Activated CD4-positive, alpha-beta T cell treated with anti-CD3 and anti-CD28 coated beads, Interleukin-2, amount 10 ng/mL, durations not matched to agents 7 days and 5 days (primary cell): Measurements from ENCODE around the gene JAKMIP2. TPM values are rescaled to one million over a fixed set of nuclear protein-coding genes. Genes with fewer than 3 reads are reported as not detected.

Experiments
- CTCF ChIA-PET: fragments of 350-600 bp; sonication (Branson Sonifier 250); formaldehyde crosslinking; loops from one replicate; lab custom pipeline; 2021; ENCODE audit warnings: antibody characterized with exemption; lab: Charles Lee
- POLR2A ChIA-PET: fragments of 350-600 bp; sonication (Branson Sonifier 250); formaldehyde crosslinking; loops from one replicate; lab custom pipeline; 2021; ENCODE audit warnings: antibody characterized with exemption; lab: Charles Lee
- DNase-seq: peaks from one replicate; pipeline ENCODE4 v3.0.0-alpha.2; 2020
- H3K27ac Mint-ChIP-seq: one replicate; pipeline ENCODE4 v1.8.0; 2021; ENCODE audit warnings: mild to moderate bottlenecking, moderate library complexity, mixed read lengths
- H3K27me3 Mint-ChIP-seq: one replicate; pipeline ENCODE4 v1.8.0; 2021; ENCODE audit warnings: mixed read lengths
- H3K36me3 Mint-ChIP-seq: one replicate; pipeline ENCODE4 v1.8.0; 2021; ENCODE audit warnings: low read depth, mixed read lengths
- H3K4me1 Mint-ChIP-seq: one replicate; pipeline ENCODE4 v1.8.0; 2021; ENCODE audit warnings: mixed read lengths
- H3K4me3 Mint-ChIP-seq: one replicate; pipeline ENCODE4 v1.8.0; 2021; ENCODE audit warnings: mild to moderate bottlenecking, moderate library complexity, mixed read lengths
- H3K9me3 Mint-ChIP-seq: one replicate; pipeline ENCODE4 v1.8.0; 2021; ENCODE audit warnings: mixed read lengths
- total RNA-seq, 2 experiments: library from RNA; stranded (reverse); gene quantifications; one replicate each; pipeline ENCODE4 v1.2.3, GENCODE V29; 2021

Gene JAKMIP2
- total RNA-seq, 2 experiments from 2014 or later = 4.3 to 5.3 TPM

DNA sequence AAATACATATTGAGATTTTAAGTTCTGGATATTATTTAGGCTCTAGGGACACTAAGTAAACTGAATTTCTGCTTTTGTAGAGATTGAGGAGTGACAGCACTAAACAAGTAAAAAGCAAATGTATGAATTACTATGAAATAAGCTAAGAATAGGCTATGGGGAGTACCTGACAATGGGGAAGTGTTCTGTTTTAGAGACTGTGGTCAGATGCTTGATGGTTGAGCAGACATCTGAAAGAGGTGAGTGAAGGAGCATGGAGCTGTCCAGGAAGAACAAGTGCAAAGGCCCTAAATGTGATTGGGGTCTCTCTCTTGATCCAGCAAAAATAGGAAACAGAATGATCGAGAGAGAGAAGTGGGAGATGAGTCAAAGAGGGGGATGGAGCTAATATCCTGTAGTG lies 111.7 kb downstream of the JAKMIP2 start:
- Mint-ChIP-seq H3K36me3 (no peaks in the 10 kb centered on the region), H3K9me3 (no peaks in the 10 kb centered on the region), H3K27me3 (no peaks in the 10 kb centered on the region), H3K4me1 (no peaks in the 10 kb centered on the region), H3K4me3 (no peak overlapping the region), H3K27ac (no peak overlapping the region)
- no peak for DNase-seq
- POLR2A ChIA-PET = no interaction called here
- CTCF ChIA-PET = no interaction called here

DNA sequence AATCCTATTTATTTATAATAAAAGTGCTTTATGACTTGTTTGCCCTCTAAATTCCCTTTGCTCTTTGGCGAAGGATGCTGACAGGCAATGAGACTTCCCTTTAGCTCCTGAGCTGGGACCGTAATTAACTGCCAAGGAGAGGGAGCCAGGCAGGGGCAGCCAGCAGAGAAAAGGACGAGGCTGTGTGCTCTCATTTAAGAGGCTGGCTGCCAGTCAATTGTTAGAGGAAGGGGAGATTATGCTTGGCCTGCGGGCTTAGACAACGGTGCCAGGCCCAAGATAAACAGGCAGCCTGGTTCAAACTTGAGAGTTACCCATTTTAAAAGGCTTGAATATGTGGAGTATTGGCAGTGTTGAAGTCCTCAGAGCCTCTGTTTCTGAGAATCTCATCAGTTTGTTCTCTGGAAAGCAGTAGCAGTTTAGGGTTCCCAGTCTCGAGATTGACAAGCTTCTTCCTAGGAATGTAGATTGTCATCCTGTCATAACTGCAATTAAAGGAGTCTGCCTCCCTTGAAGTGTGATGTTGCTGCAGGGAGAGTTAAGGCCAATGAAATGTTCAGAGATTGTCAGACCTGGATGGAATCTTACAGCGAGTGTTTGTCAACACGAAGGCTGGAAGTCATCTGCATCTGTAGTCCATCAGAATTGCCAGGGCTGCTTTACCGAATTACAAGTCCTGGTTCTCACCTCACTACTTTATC lies 113.2 kb downstream of the JAKMIP2 start:
- Mint-ChIP-seq H3K4me3 (no peak overlapping the region), H3K27ac (no peak overlapping the region), H3K27me3 (no peaks in the 10 kb centered on the region), H3K9me3 (no peaks in the 10 kb centered on the region), H3K36me3 (no peaks in the 10 kb centered on the region), H3K4me1 (no peaks in the 10 kb centered on the region)
- POLR2A ChIA-PET = no interaction called here
- no peak for DNase-seq
- CTCF ChIA-PET = no interaction called here

DNA sequence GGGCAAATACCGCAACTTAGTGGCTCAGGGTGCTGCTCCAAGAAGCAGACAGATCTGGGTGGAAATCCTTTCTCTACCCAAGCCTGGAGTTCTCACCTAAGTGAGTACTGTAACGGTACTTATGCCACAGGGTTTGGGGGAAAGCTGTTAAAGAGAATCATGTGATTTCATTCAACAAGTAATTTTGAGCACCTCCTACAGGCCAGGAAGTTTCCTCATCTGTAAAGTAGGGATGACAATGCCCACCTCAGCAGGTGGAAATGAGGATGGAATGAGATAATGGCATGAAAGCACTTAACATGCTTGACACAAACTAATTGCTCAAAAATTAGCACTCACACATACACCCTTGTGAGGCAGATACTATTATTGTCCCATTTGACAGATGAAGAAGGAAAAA lies 114.1 kb downstream of the JAKMIP2 start:
- ChIA-PET POLR2A (no interaction called here), CTCF (no interaction called here)
- H3K9me3 Mint-ChIP-seq = no peaks in the 10 kb centered on the region
- H3K27ac Mint-ChIP-seq = no peak overlapping the region
- no peak for DNase-seq
- H3K4me3 Mint-ChIP-seq = no peak overlapping the region
- no peaks in the 10 kb centered on the region for H3K36me3 Mint-ChIP-seq
- no peaks in the 10 kb centered on the region for H3K27me3 Mint-ChIP-seq
- H3K4me1 Mint-ChIP-seq = no peaks in the 10 kb centered on the region

DNA sequence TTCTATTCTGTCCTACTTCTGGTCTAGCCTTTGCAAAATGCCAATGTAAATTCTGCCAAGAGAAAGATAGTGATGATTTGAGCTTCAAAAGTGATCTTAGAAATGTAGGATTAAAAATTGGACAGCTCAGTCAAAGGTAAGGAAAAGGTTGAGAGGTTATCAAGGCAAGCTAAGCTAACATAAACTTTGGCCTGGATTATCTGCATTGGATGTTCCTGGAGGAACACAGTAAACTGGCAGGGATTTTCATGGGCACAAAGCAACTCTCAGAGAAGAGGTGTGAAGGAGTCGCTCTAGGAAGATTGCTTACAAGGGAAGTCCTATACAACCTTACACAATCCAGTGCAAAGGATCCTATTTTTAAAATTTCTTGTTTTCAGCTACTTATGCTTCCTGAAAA lies 115.2 kb downstream of the JAKMIP2 start:
- no peaks in the 10 kb centered on the region for H3K27me3 Mint-ChIP-seq
- POLR2A ChIA-PET = no interaction called here
- H3K4me3 Mint-ChIP-seq = no peak overlapping the region

DNA sequence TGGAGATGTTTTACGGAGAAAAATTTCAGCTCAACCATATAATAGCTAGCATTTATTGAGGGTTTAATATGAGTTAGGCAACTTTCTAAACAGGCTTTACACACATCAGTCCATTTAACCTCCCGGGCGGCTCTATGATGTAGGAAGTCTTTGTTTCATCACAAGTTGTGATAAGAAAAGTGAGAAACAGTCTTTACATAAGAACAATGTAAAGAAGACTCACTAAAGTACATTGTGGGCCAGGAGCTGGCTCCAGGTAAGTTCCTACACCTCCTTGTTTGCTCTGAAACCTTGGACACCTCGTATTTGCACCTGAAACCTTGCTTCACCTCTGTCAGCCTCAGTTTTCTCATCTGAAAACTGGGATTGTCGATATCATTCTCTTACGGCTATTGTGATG lies 116.1 kb downstream of the JAKMIP2 start:
- ChIA-PET CTCF (no interaction called here), POLR2A (no interaction called here)
- Mint-ChIP-seq H3K9me3 (no peaks in the 10 kb centered on the region), H3K4me1 (no peaks in the 10 kb centered on the region), H3K27me3 (no peaks in the 10 kb centered on the region), H3K27ac (no peak overlapping the region), H3K36me3 (no peaks in the 10 kb centered on the region), H3K4me3 (no peak overlapping the region)
- DNase-seq = no peak

More for the DNA sequence above, 115.2 kb downstream of the JAKMIP2 start:
- Mint-ChIP-seq H3K36me3 (no peaks in the 10 kb centered on the region), H3K4me1 (no peaks in the 10 kb centered on the region), H3K9me3 (no peaks in the 10 kb centered on the region), H3K27ac (no peak overlapping the region)
- DNase-seq = no peak
- CTCF ChIA-PET = no interaction called here

DNA sequence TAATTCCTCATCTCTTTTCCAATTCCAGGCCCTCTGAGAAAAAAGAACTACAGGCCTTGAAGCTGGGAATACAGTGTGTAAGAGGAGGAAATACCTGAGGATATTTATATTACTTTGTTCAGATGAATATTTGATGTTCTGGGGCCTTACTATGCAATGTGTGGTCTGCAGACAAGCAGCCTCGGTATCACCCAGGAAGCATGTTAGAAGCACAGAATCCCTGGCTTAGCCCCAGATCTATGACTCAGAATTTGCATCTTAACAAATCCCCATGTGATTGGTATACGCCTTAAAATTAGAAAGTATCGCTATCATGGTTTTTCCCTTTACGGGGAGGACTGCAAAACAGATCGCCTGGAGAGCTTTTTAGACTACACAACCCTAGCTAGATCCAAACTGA lies 121.0 kb downstream of the JAKMIP2 start:
- peaks cover 3% of the 10 kb centered on the region for H3K36me3 Mint-ChIP-seq
- H3K27me3 Mint-ChIP-seq = no peaks in the 10 kb centered on the region
- POLR2A ChIA-PET = no interaction called here
- no peaks in the 10 kb centered on the region for H3K4me1 Mint-ChIP-seq
- H3K27ac Mint-ChIP-seq = no peak overlapping the region
- no peak overlapping the region for H3K4me3 Mint-ChIP-seq
- H3K9me3 Mint-ChIP-seq = peaks cover 3% of the 10 kb centered on the region
- CTCF ChIA-PET = no interaction called here
- no peak for DNase-seq

DNA sequence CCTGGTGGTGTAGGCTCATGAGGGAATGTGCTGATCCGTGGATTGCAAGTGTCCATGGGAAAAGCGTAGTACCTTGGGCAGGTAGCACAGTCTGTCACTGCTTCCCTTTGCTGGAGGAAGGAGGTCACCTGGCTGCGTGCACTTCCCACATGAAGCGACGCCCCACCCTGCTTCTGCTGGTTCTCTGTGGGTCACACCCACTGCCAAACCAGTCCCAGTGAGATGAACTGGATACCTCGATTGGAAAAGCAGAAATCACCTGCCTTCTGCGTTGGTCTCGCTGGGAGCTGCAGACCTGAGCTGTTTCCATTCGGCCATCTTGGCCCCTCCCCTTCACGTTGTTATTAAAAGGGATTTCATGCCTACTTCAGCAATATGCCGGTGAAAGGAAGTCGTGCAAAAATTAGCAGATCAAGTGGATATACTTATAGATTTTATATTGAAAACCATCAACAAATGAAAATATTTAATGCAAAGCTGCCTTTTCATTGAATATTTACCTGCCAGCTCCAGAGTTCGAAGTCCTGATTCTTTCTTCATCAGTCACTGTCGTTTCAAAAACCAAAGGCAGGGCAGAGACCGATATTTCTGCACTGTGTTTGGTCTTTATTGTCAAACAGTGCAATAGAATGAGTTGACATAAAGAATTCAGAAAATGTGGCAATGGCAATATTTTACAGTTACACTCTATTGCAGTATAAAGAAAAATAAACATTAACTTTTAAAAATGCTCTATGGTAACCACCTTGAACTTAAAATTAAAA lies 123.2 kb downstream of the JAKMIP2 start:
- Mint-ChIP-seq H3K4me1 (no peaks in the 10 kb centered on the region), H3K36me3 (peaks cover 3% of the 10 kb centered on the region), H3K9me3 (peaks cover 4% of the 10 kb centered on the region), H3K4me3 (no peak overlapping the region), H3K27me3 (no peaks in the 10 kb centered on the region), H3K27ac (no peak overlapping the region)
- ChIA-PET CTCF (no interaction called here), POLR2A (no interaction called here)
- DNase-seq = no peak

DNA sequence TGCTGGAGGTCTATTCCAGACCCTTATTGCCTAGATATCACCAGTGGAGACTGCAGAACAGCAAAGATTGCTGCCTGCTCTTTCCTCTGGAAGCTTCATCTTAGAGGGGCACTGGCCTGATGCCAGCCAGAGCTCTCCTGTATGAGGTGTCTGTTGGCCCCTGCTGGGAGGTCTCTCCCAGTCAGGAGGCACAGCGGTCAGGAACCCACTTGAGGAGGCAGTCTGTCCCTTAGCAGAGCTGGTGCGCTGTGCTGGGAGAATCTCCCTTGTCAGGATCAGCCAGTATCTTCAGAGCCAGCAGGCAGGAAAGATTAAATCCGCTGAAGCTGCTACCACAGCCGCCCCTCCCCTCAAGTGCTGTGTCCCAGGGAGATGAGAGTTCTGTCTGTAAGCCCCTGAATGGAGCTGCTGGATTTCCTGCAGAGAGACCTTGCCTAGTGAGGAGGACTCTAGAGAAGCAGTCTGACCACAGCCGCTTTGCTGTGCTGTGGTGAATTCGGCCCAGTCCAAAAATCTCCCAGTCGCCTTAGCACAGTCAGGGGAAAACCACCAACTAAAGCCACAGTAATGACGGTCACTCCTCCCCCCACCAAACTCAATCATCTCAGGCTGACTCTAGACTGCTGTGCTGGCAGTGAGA lies 124.1 kb downstream of the JAKMIP2 start:
- CTCF ChIA-PET = no interaction called here
- Mint-ChIP-seq H3K9me3 (peaks cover 5% of the 10 kb centered on the region), H3K4me3 (no peak overlapping the region), H3K4me1 (no peaks in the 10 kb centered on the region), H3K36me3 (peaks cover 3% of the 10 kb centered on the region), H3K27ac (no peak overlapping the region), H3K27me3 (no peaks in the 10 kb centered on the region)
- no peak for DNase-seq
- POLR2A ChIA-PET = no interaction called here

DNA sequence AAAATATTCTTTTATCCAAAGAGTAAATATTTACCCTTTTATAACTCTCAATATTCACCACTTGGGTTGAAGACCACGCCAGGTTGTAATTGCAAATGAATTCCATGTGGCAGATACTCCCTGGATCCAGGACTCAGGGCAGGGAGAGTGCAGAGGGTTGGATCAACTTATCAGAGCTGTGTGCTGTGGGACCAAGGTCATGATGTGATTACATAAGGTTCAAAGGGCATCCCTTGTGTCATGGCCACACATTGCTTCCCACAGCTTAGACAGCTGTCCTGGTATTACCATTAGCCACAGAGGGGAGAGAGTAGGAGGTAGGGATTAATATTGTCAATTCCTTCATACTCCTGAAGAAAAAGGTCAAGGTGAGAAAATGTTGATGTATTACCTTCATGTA lies 133.9 kb downstream of the JAKMIP2 start:
- Mint-ChIP-seq H3K4me1 (no peaks in the 10 kb centered on the region), H3K36me3 (no peaks in the 10 kb centered on the region), H3K27me3 (no peaks in the 10 kb centered on the region), H3K9me3 (no peaks in the 10 kb centered on the region), H3K4me3 (no peak overlapping the region), H3K27ac (no peak overlapping the region)
- no peak for DNase-seq
- ChIA-PET CTCF (no interaction called here), POLR2A (no interaction called here)

DNA sequence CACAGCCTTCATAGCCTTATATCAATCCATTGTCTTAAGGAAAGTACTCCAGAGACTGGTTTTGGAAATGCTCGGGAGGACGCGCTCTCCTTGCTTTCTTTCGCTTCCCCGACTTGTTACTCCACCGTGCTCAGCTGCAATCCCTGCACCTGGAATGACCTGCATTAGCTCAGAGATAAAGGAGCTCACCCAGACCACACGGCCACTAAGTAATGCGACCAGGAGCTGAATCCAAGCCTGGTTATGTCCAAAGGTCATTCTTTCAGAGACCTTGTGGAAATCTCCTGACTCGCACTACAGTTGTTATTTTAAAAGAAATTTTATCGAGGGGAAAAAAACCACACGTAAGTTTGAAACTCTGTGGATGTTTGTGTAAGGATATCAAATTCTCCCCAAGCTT lies 137.3 kb downstream of the JAKMIP2 start:
- DNase-seq = no peak
- no peaks in the 10 kb centered on the region for H3K27me3 Mint-ChIP-seq
- H3K27ac Mint-ChIP-seq = no peak overlapping the region
- ChIA-PET POLR2A (no interaction called here), CTCF (no interaction called here)
- no peak overlapping the region for H3K4me3 Mint-ChIP-seq
- H3K36me3 Mint-ChIP-seq = peaks cover 2% of the 10 kb centered on the region
- H3K9me3 Mint-ChIP-seq = no peaks in the 10 kb centered on the region
- H3K4me1 Mint-ChIP-seq = no peaks in the 10 kb centered on the region

DNA sequence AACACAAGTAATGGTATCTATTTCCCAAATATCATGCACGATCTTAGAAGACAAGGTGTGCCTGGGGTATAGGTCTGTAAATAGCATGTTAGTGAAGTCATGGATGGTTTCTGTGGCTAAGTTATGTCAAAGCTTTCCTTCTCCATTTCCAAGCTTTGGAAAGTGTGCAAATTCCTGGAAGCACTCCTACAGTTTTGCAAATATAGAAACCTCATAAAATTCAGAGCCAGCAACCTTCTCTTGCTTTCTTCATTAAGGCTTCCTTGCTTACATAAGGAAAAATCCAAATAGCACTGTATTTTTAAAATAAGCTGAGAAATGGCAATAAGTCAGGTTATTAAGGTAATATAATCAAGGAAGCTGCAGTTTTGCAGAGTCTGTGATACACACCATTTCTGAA lies 138.1 kb downstream of the JAKMIP2 start:
- no peaks in the 10 kb centered on the region for H3K27me3 Mint-ChIP-seq
- DNase-seq = no peak
- no peak overlapping the region for H3K27ac Mint-ChIP-seq
- ChIA-PET POLR2A (no interaction called here), CTCF (no interaction called here)
- H3K4me1 Mint-ChIP-seq = no peaks in the 10 kb centered on the region
- no peak overlapping the region for H3K4me3 Mint-ChIP-seq
- no peaks in the 10 kb centered on the region for H3K9me3 Mint-ChIP-seq
- peaks cover 2% of the 10 kb centered on the region for H3K36me3 Mint-ChIP-seq

DNA sequence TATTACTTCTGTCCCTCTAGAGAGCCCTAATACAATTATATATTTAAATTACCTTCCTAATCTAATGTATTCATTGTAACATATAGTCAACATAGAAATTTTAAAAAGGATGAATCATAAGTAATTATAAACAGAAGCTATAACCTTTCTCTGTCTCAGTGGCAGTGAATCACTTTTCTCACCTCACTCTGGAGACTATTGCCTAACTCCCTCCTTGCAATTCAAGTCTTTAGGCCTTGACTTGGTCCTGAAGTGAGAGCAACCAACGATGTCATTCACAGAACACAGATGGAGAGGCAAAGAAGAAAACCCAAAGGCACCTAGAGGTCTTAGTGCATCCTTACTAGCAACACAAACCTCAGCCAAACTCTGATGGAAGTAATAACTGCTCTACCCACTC lies 139.4 kb downstream of the JAKMIP2 start:
- ChIA-PET CTCF (no interaction called here), POLR2A (no interaction called here)
- Mint-ChIP-seq H3K27ac (no peak overlapping the region), H3K27me3 (no peaks in the 10 kb centered on the region), H3K36me3 (peaks cover 2% of the 10 kb centered on the region), H3K4me3 (no peak overlapping the region), H3K9me3 (no peaks in the 10 kb centered on the region), H3K4me1 (no peaks in the 10 kb centered on the region)
- DNase-seq = no peak

DNA sequence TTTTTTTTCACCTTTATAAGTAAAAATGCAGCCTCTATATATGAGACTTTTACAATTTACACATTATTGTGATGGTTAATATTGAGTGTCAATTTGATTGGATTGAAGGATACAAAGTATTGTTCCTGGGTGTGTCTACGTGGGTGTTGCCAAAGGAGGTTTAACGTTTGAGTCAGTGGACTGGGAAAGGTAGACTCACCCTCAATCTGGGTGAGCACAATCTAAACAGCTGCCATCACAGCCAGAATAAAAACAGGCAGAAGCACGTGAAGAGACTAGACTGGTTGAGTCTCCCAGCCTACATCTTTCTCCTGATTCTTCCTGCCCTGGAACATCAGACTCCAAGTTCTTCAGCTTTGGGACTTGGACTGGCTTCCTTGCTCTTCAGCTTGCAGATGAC lies 139.9 kb downstream of the JAKMIP2 start:
- no peaks in the 10 kb centered on the region for H3K9me3 Mint-ChIP-seq
- H3K36me3 Mint-ChIP-seq = peaks cover 2% of the 10 kb centered on the region
- H3K27ac Mint-ChIP-seq = no peak overlapping the region
- no peak for DNase-seq
- H3K4me1 Mint-ChIP-seq = no peaks in the 10 kb centered on the region
- H3K4me3 Mint-ChIP-seq = no peak overlapping the region
- ChIA-PET POLR2A (no interaction called here), CTCF (interaction anchor here (0.7 kb wide), 1 partner anchor 177 kb away, joined by 4 read pairs; no protein-coding TSS in a partner anchor)
- no peaks in the 10 kb centered on the region for H3K27me3 Mint-ChIP-seq
